GM13976 (cell line): ENCODE results near the gene EFCAB5.

Experiments used
- DNase-seq: peaks from one replicate; pipeline ENCODE4 v3.0.0; 2012; ENCODE audit warnings: low spot score
- in situ Hi-C: fragments of 300-500 bp; cut with MboI; formaldehyde crosslinking; loops from one replicate; pipeline ENCODE4 v1.12.0; 2022; ENCODE audit warnings: low sequenced_read_pairs, mixed read lengths, inconsistent platforms; ENCODE audit not compliant: unreplicated experiment
- TF ChIP-seq, protein P1 (sequence below): IDR thresholded peaks from 2 replicates; pipeline ENCODE4 v1.5.1; 2012; ENCODE audit warnings: borderline replicate concordance, mild to moderate bottlenecking; ENCODE audit not compliant: insufficient read depth; ENCODE audit errors: extremely low read depth, missing control alignments, control extremely low read depth

EFCAB5 gene

DNA sequence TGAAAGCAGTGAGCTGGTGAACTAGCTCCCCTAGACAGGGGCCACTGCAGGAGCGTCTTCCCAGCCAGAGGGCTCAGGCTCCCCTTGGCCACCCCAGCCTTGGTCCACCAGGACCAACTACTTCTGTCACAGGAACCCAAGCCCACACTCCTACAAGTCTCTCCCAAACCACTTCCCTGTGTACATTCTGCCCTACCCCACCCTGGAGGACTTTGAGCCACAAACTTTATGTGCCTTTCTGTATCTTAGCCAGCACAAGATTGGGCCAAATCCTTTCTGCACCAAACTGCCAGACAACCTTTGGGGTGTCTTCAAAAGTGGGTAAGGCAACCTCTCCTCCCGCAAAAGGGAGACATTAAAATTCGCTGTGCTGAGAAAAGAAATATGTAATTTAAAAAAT is 31.6 kb downstream of the EFCAB5 start:
- TF ChIP-seq, protein P1, sequence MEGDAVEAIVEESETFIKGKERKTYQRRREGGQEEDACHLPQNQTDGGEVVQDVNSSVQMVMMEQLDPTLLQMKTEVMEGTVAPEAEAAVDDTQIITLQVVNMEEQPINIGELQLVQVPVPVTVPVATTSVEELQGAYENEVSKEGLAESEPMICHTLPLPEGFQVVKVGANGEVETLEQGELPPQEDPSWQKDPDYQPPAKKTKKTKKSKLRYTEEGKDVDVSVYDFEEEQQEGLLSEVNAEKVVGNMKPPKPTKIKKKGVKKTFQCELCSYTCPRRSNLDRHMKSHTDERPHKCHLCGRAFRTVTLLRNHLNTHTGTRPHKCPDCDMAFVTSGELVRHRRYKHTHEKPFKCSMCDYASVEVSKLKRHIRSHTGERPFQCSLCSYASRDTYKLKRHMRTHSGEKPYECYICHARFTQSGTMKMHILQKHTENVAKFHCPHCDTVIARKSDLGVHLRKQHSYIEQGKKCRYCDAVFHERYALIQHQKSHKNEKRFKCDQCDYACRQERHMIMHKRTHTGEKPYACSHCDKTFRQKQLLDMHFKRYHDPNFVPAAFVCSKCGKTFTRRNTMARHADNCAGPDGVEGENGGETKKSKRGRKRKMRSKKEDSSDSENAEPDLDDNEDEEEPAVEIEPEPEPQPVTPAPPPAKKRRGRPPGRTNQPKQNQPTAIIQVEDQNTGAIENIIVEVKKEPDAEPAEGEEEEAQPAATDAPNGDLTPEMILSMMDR: no peak
- in situ Hi-C loops: no loop called here
- no peak for DNase-seq

DNA sequence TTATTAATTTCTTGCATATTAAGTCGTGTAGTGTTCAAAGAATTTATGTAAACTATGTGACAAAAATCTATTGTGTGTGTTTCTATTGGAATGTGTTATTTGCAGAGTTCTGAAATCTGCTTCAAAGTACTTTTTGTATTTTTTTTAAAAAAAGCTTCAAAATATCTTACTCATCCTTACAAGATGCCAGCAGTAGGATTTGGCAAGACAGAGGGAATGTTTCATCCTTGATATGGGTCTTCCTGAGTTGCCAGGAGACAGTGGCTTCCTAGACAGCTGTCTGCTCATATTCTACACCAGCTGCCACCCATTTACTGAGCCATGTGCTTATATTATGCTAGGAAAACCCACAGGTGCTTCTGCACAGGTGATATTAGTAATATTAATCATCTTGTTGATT is 36.4 kb downstream of the EFCAB5 start:
- in situ Hi-C loops: no loop called here

GRCh38 chr17:29980261-29980660 is 38.8 kb downstream of the EFCAB5 start:
- TF ChIP-seq, protein P1: no peak
- no peak for DNase-seq
- in situ Hi-C loops: no loop called here

More for the DNA sequence above, 36.4 kb downstream of the EFCAB5 start:
- TF ChIP-seq, protein P1: no peak
- DNase-seq: no peak

- no peak for DNase-seq
- in situ Hi-C loops: no loop called here
- TF ChIP-seq, protein P1: no peak
These were observed 41.7 kb downstream of the EFCAB5 start for GRCh38 chr17:29982991-29983653.

DNA sequence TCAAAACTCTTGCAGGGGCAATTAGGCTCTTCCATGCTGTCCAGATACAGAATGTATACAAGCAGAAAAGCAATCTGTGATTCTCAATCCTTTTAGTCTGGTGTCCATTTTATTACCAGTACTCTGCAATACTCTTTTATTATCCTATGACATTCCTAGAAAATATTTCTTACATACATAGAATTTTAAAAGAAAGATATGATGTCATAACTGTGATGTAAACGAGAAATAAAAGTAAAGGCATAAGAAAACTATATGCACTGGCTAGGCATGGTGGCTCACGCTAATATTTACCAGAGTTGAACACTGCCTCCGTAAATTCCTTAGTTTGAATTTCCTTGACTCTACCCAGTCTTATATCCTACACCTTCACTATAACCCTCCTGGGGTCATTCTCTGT is 55.0 kb downstream of the EFCAB5 start:
- TF ChIP-seq, protein P1: no peak
- in situ Hi-C loops: no loop called here
- no peak for DNase-seq

GRCh38 chr17:30000001-30000754 is 58.7 kb downstream of the EFCAB5 start:
- TF ChIP-seq, protein P1: no peak

More at GRCh38 chr17:30000001-30000754, 58.7 kb downstream of the EFCAB5 start:
- in situ Hi-C loops: no loop called here
- DNase-seq: no peak
